Measurements from ENCODE around the gene UBASH3B. TPM values are rescaled to one million over a fixed set of nuclear protein-coding genes. Genes with fewer than 3 reads are reported as not detected.

The UBASH3B gene
- total RNA-seq, 1 donor from 2014 or later: 6.6 TPM

- no peaks in the 10 kb centered on the region for H3K9me3 Mint-ChIP-seq
- no peaks in the 10 kb centered on the region for H3K27me3 Mint-ChIP-seq (ENCODE audit: low read depth)
- H3K4me1 Mint-ChIP-seq: peaks cover 21% of the 10 kb centered on the region
- no peak overlapping the region for H3K27ac Mint-ChIP-seq
- no peaks in the 10 kb centered on the region for H3K36me3 Mint-ChIP-seq
- H3K4me3 Mint-ChIP-seq: no peak overlapping the region
- TF ChIP-seq, protein P1, sequence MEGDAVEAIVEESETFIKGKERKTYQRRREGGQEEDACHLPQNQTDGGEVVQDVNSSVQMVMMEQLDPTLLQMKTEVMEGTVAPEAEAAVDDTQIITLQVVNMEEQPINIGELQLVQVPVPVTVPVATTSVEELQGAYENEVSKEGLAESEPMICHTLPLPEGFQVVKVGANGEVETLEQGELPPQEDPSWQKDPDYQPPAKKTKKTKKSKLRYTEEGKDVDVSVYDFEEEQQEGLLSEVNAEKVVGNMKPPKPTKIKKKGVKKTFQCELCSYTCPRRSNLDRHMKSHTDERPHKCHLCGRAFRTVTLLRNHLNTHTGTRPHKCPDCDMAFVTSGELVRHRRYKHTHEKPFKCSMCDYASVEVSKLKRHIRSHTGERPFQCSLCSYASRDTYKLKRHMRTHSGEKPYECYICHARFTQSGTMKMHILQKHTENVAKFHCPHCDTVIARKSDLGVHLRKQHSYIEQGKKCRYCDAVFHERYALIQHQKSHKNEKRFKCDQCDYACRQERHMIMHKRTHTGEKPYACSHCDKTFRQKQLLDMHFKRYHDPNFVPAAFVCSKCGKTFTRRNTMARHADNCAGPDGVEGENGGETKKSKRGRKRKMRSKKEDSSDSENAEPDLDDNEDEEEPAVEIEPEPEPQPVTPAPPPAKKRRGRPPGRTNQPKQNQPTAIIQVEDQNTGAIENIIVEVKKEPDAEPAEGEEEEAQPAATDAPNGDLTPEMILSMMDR (IDR thresholded peaks at IDR 0.05; ENCODE audit: unreplicated experiment): no peak
- DNase-seq (ENCODE audit: low spot score in 2 of 2, unreplicated experiment in 2 of 2): no peak
Observed at GRCh38 chr11:122811721-122812120, 156.2 kb downstream of the UBASH3B start.

- no peak overlapping the region for H3K4me3 Mint-ChIP-seq
- peaks cover 29% of the 10 kb centered on the region for H3K4me1 Mint-ChIP-seq
- TF ChIP-seq, protein P1 (IDR thresholded peaks at IDR 0.05; ENCODE audit: unreplicated experiment): no peak
- no peak overlapping the region for H3K27ac Mint-ChIP-seq
- H3K9me3 Mint-ChIP-seq: no peaks in the 10 kb centered on the region
- no peaks in the 10 kb centered on the region for H3K27me3 Mint-ChIP-seq (ENCODE audit: low read depth)
- DNase-seq (ENCODE audit: low spot score in 2 of 2, unreplicated experiment in 2 of 2): no peak
- H3K36me3 Mint-ChIP-seq: no peaks in the 10 kb centered on the region
Observed at GRCh38 chr11:122812638-122813037, 157.1 kb downstream of the UBASH3B start.

DNA sequence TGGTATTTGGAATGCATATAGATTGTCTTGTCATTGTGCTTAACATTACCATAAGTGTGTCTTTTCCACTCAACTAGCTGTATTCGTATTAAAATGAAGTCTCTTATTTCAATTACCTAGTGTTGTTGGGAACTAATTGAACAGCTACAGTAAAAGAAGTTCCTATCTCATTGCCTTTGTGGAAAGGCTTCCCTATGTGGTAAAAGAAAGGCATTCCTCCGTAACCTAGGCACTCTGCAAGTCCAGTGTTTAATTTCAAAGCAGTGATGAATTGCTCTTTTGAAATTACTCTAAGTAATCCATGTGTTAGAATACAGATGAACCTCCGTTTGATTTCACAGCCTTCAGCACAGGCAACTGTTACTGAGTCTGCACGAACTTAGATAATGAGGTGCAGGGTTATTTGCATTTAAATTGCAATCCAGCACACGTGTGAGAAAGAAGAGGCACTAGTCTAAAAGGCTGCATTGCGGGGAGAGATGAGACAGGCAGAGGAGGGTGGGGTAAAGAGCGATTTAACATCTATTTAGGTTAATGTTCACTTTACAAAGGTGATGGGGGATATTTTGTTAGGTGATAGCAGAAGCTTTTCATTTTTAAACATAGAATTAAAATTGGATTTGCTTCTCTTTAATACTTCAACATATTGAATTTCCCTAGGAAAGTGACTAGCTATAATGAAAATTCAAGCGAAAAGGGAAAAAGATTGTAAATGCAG is 157.8 kb downstream of the UBASH3B start:
- Mint-ChIP-seq H3K27me3 (ENCODE audit: low read depth) (no peaks in the 10 kb centered on the region), H3K4me3 (no peak overlapping the region), H3K36me3 (no peaks in the 10 kb centered on the region), H3K4me1 (peaks cover 23% of the 10 kb centered on the region), H3K9me3 (peaks cover 3% of the 10 kb centered on the region), H3K27ac (no peak overlapping the region)
- TF ChIP-seq, protein P1 (IDR thresholded peaks at IDR 0.05; ENCODE audit: unreplicated experiment): no peak
- DNase-seq (ENCODE audit: low spot score in 2 of 2, unreplicated experiment in 2 of 2): no peak

GRCh38 chr11:122813894-122814270 is 158.4 kb downstream of the UBASH3B start:
- Mint-ChIP-seq H3K9me3 (peaks cover 8% of the 10 kb centered on the region), H3K4me1 (peaks cover 17% of the 10 kb centered on the region), H3K4me3 (no peak overlapping the region), H3K36me3 (no peaks in the 10 kb centered on the region), H3K27ac (no peak overlapping the region), H3K27me3 (ENCODE audit: low read depth) (no peaks in the 10 kb centered on the region)
- TF ChIP-seq, protein P1 (IDR thresholded peaks at IDR 0.05; ENCODE audit: unreplicated experiment): no peak
- DNase-seq (ENCODE audit: low spot score in 2 of 2, unreplicated experiment in 2 of 2): no peak

DNA sequence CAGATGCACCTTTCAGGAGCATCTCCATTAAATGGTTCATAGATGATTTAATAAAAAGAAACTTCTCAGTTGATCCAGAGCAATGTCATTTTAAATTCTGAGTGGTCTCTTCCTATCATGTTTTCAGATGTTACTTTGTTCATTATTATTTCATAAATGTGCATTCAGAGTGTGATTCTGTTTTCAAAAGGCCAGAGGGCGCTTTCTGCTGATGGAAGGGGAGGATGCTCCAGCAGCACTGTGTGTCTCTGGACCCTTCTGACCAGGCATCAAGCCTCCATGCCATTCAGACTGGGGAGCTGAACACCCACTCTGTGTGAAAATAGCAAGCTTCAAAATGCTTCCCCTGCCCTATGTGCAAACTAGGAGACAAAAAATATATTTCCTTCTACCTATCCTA is 158.9 kb downstream of the UBASH3B start:
- H3K9me3 Mint-ChIP-seq: peaks cover 13% of the 10 kb centered on the region
- peaks cover 16% of the 10 kb centered on the region for H3K4me1 Mint-ChIP-seq
- H3K27ac Mint-ChIP-seq: no peak overlapping the region
- peaks cover 4% of the 10 kb centered on the region for H3K36me3 Mint-ChIP-seq
- TF ChIP-seq, protein P1 (IDR thresholded peaks at IDR 0.05; ENCODE audit: unreplicated experiment): no peak
- H3K4me3 Mint-ChIP-seq: no peak overlapping the region
- DNase-seq (ENCODE audit: low spot score in 2 of 2, unreplicated experiment in 2 of 2): no peak
- no peaks in the 10 kb centered on the region for H3K27me3 Mint-ChIP-seq (ENCODE audit: low read depth)
